HFF-Myc (cell line): ENCODE measurements around the gene PKD2L1.
"Not testable (repeated sequence)": the region's sequence is repeated elsewhere in the genome, so short reads cannot be mapped to it uniquely, and the experiment has no call there.

Experiments
- DNase-seq: peaks from one replicate; pipeline ENCODE4 v3.0.0-alpha.2; 2011; ENCODE audit warnings: low read depth; ENCODE audit errors: extremely low read depth
- H3K4me3 ChIP-seq: replicated peaks from 2 replicates; pipeline ENCODE4 v1.5.1; 2011; ENCODE audit warnings: low read depth, mild to moderate bottlenecking, control low read depth, low read length
- CTCF ChIP-seq: IDR thresholded peaks from 2 replicates; pipeline ENCODE4 v1.5.1; 2012; ENCODE audit warnings: mild to moderate bottlenecking, low read depth, low read length, control low read depth; ENCODE audit errors: missing control alignments

Gene PKD2L1

DNA sequence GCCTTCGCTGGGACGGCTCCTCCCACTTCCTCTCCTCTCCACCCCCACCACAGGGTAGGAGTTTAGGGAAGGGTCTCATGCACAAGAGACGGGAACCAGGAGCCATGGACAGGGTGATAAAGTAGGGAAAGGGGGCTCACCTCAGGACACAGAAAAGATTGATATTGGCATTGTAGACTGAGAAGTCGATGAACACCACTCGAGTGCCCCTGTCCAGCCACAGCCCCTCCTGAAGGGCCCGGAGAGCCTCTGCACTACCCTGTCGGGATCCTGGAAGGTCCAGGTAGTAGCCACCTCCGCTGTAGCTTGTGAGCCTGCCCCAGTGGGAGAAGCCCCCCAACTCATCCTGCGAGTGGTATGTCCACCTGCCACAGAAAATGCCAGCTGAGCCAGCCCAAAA is 32.8 kb downstream of the PKD2L1 start:
- no peak for DNase-seq
- no peak overlapping the region for H3K4me3 ChIP-seq
- TF ChIP-seq CTCF = no peak

DNA sequence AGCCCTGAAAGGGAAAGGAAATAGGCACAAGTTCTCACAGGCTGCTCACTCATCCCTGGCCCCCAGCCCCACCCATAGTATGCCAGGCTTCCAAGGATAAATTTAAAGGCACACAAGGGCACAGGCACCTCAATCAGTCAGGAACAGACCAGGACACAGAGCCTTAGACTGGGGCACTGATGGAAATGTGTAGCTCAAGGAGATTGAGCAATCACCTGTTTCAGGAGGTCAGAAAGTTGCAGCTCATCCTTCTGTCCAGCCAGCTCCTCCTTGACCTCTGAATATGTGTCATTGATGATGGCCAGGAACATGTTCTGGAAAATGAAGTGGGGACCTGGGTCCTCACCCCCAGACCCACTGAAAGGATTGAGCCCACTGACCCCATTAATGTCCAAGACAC is 37.0 kb downstream of the PKD2L1 start:
- H3K4me3 ChIP-seq = no peak overlapping the region
- DNase-seq = no peak
- no peak for TF ChIP-seq CTCF

GRCh38 chr10:100292300-100292699 is 37.7 kb downstream of the PKD2L1 start:
- H3K4me3 ChIP-seq, DNase-seq: not testable (repeated sequence)

DNA sequence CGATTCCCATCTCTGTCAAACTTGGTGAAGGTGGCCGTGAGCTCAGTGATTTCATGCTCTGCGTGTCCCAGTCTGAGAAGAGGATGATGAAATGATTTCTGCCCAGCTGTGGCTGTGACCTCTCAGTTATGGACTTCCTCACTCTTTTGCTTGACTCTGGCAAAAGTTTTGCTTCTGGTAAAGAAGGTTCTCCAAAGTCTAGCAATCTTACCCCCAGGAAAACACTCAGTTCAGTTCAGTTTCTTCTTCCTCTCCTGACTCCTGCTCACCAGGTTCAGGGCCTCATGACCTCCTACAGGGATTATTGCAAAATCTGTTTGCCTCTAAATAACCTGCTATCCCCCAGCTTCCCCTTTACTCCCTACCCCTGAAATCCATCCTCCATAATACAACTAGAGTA is 38.7 kb downstream of the PKD2L1 start:
- no peak for DNase-seq
- no peak for TF ChIP-seq CTCF
- no peak overlapping the region for H3K4me3 ChIP-seq

DNA sequence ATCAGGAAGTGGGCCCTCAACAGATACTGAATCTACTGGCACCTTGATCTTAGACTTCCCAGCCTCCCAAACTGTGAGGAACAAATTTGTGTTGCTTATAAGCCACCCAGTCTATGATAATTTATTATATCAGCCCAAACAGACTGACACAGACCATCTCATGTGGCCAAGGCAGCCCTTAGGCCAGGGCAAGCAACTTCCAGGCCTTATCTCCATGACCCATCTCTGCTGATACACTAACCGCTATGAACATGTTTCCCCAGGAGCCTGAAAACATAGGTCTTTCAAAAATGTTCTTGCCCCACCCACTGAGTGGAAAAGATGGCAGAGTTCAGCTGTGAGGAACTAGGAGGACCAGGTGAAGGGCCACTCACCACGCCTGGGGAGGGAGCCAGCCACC is 40.4 kb downstream of the PKD2L1 start:
- H3K4me3 ChIP-seq = no peak overlapping the region
- TF ChIP-seq CTCF = no peak
- no peak for DNase-seq

DNA sequence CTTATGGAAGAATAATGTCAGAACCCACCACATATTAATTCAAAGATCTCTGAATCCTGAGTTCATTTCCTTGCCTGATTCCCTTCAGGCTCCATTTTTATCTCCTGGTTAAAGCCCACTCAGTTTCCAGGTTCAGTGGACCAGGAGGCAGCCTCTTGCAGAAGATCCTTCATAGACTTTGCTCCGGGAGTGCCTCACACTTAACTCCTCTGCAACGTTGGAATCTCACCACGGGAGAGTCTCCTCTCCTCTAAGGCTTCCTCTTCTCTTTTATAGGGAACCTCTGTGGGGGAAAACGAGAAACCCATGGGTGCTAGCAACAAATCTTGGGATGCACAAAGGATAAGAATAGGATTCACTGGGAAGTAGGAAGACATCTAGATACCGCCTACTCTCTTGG is 41.8 kb downstream of the PKD2L1 start:
- no peak for DNase-seq
- H3K4me3 ChIP-seq = no peak overlapping the region
- no peak for TF ChIP-seq CTCF

DNA sequence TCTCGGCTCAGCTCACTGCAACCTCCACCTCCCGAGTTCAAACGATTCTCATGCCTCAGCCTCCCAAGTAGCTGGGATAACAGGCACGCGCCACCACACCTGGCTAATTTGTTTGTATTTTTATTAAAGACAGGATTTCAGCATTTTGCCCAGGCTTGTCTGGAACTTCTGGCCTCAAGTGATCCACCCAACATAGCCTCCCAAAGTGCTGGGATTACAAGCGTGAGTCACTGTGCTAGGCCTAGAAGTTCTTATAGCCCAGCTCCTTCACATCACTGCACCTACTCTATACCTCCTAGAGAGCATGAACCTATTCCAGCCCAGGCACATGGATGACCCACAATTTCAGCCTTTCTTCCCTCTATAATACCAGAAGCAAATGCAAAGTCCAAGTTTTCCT is 42.3 kb downstream of the PKD2L1 start:
- H3K4me3 ChIP-seq = no peak overlapping the region
- TF ChIP-seq CTCF = no peak
- no peak for DNase-seq
